GDM1 (cell line): ENCODE data around the gene FBXL17.
A peak's percentile ranks its signal among the peaks of the same experiment; 100 is the strongest.
"Not testable (repeated sequence)": the region's sequence is repeated elsewhere in the genome, so short reads cannot be mapped to it uniquely, and the experiment has no call there.

Experiments
- DNase-seq: peaks from one replicate; lab custom pipeline; 2025; lab: John Stamatoyannopoulos, UW

The FBXL17 gene

DNA sequence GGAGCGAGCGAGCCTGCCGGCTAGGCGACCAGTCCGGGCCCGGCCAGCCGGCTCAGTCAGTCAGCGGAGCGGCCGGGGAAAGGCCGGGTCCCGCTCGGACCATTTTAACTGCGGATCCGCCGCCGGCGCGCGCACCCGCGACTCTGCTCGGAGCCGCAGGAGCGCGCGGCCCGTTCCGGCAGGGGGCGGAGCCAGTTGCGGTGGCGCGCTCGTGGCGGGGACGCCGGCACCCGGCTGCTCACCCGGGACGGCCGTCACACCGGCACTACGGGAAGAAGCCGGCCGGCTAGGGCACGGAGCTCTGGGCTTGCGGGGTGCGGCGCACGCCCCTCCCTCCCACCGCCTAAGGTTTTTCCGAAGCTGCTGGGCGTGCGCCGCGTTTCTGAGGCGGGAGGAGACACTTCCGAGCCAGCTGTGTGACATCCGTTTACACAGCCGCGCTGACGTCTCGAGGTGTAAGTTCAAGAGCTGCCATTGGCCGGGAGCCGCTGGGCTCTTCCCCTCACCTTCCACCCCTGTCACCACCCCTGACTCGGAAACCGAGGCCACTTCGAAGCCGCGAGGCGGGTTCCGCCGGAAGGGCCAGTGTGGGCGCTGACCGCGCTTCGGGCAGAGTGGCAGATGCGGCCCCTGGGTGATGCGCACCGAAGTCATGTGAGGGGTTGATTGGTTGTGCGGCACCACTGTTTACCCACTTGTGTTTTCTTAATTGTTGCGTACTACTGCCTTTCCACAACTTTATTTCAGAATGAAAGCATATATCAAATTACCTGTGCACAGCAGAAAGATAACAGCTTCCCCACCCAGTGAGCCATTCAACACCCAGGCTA, at the start of gene FBXL17:
Gene FBXL17 (minus strand): TSS at position 145 of the 830 bp plus-strand sequence.
- DNase-seq: peak; percentile 93

GRCh38 chr5:108430931-108431608, 49.2 kb upstream of the FBXL17 start:
- no peak for DNase-seq

DNA sequence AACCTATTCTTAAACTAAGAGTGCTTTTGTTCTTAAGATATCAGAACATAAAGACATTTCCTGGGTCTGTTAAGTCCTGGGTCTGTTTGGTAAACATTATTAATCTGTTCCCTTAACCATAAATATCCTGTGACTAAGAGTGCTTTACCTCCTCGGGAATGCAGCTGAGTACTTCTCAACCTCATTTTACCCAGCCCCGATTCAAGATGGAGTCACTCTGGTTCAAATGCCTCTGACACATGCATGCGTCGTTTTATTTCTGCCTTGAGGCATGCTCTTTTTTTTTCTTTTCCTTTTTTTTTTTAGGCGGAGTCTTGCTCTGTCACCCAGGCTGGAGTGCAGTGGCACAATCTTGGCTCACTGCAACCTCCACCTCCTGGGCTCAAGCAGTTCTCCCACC, 39.8 kb upstream of the FBXL17 start:
- DNase-seq: no peak

GRCh38 chr5:108420755-108421154, 38.9 kb upstream of the FBXL17 start:
- DNase-seq: no peak

- no peak for DNase-seq
Observed at GRCh38 chr5:108420158-108420557, 38.3 kb upstream of the FBXL17 start.

DNA sequence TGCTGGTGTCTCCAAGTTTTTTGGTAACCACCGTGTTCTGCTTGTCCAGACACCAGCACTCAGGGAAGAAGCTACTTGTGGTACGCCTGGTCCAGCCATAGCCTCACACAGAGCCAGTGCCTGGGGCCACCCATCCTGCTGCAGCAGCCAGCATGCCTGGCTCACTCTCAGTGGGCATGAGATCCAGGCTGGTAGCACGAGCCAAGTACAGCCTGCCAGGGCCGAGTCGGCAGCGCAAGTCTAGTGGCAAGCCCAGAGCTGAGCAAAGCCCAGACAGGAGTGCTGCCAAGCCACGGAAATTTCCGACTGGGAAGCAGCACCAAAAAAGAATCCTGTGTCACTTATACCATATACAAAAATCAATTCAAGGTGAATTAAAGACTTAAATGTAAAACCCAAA, 36.3 kb upstream of the FBXL17 start:
- DNase-seq: no peak

DNA sequence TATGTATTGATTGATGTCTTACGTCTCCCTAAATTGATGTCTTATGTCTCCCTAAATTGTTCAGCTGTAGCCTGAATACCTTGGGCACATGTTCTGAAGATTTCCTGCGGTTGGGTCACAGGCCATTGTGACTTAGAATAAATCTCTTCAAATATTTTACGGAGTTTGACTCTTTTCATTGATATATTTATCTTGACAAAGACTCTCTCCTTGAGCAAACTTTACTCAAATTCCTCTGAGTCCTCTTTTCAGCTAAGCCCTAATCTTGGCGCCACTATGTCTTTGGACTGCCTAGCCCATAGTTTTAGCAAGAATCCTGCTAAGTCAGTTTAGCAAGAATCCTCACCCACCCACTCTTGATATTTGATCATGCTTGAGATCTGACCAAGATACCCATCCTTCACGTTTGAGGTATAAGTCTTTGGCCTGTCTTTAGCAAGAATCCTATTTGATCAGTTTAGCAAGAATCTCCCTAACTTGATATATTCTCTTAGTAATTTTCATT, 35.3 kb upstream of the FBXL17 start:
- no peak for DNase-seq

- no peak for DNase-seq
Observed at GRCh38 chr5:108415726-108416125, 33.8 kb upstream of the FBXL17 start.

DNA sequence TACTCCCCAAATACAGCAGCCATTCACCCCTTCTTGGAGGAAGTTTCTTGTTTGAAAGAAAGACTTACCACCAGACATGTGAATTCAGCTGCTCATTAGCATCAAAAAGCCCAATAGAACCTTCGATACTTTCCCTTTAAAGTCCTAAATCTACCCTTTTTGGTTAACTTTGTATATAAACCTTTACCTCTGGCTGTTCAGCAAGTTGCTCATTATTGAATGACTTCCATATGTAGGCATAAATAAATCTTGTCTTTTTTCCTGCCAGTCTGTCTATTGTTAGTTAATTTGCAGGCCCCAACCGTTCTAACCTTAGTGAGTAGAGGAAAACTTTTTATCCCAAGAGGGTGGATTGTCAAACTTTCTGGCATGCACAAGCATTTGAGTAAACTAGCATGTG, 27.9 kb upstream of the FBXL17 start:
- no peak for DNase-seq

DNA sequence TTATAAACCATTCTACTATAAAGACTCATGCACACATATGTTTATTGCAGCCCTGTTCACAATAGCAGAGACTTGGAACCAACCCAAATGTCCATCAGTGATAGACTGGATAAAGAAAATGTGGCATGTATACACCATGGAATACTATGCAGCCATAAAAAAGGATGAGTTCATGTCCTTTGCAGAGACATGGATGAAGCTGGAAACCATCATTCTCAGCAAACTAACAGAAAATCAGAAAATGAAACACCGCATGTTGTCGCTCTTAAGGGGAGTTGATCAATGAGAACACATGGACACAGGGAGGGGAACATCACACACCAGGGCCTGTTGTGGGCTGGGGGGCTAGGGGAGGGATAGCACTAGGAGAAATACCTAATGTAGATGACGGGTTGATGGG, 23.3 kb upstream of the FBXL17 start:
- DNase-seq: not testable (repeated sequence)

DNA sequence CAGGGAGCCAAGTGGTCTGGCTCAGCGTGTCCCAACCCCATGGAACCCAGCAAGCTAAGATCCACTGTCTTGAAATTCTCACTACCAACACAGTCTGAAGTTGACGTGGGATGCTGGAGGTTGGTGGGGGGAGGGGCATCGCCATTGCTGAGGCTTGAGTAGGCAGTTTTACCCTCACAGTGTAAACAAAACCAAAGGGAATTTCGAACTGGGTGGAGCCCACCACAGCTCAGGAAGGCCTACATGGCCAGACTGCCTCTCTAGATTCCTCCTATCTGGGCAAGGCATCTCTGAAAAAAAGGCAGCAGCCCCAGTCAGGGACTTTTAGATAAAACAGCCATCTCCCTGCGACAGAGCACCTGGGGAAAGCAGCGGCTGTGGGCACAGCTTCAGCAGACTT, 17.1 kb upstream of the FBXL17 start:
- no peak for DNase-seq

DNA sequence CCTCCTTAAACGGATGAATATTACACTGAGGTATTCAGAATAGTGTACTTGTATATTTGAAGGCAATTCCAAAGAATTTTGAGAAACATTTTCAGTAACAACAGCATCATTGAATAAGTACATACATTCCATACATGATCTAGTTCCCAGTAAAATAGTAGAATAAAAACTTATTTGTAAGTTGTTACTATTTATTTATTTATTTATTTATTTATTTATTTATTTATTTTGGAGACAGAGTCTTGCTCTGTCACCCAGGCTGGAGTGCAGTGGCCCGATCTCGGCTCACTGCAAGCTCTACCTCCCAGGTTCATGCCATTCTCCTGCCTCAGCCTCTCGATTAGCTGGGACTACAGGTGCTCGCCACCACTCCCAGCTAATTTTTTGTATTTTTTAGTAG, 14.9 kb upstream of the FBXL17 start:
- not testable (repeated sequence) for DNase-seq

- no peak for DNase-seq
Observed at GRCh38 chr5:108387758-108388157, 5.9 kb upstream of the FBXL17 start.

DNA sequence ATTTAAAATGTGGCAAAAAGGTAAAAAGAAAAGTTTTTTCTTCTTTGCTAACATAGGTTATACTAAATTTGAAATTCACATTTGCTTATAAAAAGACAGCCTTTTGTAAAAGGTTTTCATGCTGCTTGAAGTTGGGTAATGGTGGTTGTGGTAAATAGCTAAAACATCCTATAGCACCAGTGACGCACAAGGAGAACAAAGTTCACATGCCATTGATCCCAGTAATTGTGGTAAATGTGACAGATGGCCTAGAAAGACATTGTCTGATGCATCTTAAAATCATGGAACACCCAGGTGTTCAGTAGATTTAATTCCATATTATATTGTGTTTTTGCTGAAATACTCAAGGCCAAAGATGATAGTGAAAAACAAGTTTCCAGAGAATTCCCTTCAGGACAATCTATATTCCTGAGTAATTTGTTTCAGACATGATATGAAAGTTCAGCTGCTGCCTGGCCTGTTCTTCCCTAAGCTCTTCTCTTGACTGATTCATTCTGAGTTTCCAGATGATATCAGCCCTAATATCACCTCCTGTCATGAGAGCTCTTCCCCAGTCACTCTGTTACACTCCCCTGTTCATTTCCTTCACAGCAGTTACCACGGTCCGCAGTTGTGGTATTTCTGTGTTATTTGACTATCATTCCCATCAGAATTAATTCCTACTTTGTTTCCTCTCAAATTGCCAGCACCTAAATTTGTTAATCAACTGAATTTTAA, 4.6 kb upstream of the FBXL17 start:
- no peak for DNase-seq

GRCh38 chr5:108384741-108385140, 2.8 kb upstream of the FBXL17 start:
- DNase-seq: no peak

- DNase-seq: peak; percentile 35
Observed at GRCh38 chr5:108382784-108383330, 959 bp upstream of the FBXL17 start.

DNA sequence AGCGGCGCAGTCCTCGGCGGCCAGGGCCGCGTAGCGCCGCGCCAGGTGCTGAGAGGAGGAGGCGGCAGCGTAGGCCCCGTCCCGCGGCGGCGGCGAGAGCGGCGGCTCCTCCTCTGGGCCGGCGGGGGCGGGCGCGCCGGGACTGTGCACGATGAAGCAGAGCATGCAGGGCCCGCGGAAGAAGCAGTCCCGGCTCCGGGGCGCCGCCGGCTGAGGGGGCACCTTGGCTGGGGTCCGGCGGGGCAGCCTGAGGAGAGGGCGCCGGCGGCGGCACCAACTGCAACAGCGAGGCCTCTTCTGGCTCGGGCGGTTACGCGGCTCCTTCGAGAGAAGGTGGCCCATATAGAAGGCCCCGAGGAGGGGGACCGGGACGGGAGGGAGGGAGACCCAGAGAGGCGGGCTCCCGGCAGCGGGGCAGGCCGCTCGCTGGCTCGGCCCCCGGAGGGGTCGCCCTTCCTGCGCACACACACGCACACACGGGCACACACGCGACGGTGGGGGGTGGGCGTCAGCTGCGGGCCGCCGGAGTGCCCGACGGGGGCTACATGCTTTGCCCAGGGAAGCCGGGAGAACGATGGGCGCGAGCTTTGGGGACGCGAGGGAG, 446 bp downstream of the FBXL17 start:
- peak; percentile 63 for DNase-seq

DNA sequence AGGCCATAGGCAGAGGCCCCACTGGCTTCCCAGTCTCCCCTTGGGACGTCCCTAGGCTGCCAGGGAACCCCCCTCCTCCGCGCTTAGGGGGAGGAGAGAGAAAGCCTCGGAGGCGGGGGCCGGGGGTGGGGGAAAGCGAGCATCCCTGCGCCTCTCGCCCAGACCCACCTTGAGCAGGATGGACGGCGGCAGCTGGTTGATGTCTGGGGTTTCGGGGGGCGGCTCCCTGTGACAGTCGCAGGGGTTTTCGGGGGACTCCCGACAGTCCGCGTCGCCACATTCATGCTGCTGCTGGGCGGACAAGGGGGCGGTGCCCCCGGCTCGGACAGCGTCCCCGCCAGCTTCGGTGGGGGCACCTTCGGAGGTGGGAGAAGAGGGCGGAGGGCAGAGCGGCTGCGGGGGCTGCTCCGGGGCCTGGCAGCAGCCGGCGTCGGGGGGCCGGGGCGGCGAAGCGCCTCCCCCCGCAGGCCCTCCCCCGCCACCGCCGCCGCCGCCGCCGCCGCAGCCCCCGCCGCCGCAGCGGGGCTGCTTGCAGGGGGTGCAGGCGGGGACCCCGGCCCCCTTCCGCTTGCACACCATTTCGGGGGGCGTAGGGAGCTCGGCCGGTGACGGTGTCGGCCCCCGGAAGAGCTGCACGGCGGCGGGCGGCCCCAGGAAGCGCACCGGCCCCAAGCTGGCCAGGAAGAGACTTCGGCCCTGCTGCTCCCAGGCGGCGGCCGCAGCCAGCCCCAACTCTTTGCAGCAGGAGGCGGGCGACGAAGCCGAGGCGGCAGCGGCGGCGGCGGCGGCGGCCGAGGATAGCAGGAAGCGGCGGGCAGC, 1.2 kb downstream of the FBXL17 start:
- peak; percentile 26 for DNase-seq

DNA sequence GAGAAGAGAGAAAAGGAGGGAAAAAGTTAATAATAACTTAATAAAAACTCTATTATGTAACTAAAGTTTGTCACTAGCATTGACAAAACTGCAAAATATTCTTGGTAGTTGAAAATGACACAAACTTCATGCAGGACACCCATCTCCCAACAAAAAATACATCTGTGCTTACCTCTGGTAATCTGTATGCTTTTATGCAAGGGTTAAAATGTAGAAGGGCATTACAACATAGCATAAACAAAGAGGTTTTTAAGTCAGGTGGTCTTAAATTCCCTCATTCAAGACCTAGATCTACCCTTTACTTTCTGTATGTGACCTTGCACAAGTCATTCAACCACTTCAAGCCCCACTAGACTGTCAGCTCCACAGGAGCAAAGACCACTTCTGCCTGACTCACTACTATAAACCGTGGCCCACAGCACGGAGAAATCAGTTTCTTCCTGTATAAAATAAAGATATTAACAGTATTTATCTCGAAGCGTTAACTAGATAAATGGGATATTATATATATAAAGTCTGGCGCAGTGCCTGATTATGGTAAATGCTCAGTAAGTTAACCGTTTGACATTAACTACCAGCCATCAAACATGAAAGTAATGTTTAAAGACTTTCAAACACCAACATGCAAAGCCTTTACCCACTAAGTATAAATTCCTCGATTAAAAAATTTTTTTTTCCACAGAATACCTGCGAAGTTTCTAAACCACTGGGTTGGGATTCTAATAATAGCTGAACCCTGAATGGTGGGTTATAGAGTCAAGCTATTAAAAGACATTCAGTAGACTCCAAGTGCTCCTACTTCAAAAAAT, 2.0 kb downstream of the FBXL17 start:
- no peak for DNase-seq

DNA sequence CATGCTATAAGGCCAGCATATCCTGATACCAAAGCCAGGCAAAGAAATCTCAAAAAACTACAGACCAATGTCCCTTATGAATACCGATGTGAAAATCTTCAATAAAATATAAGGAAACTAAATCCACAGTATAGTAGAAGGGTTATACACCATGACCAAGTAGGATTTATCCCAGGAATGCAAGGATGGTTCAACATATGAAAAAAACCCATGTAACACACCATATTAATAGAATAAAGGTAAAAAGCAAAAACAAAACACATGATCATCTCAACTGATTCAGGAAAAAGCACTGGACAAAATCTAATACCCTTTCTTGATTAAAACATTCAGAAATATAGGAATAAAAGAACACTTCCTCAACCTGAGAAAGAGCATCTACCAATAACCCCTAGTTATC, 6.1 kb downstream of the FBXL17 start:
- no peak for DNase-seq
